Vagina (tissue), 2 donors: ENCODE data around the gene MORN5.

Experiments used
- POLR2A ChIP-seq, 2 donors: fragments of 450-650 bp; IDR thresholded peaks; one replicate each; pipeline ENCODE4 v1.6.1; 2017; ENCODE audit warnings: antibody characterized with exemption in 2 of 2, mild to moderate bottlenecking in 2 of 2, moderate library complexity in 2 of 2
- TF ChIP-seq, protein P1 (sequence below), 3 experiments: fragments of 450-650 bp in 2 of 3; fragments of 200-600 bp in 1 of 3; sonication (generic) in 1 of 3; IDR thresholded peaks; one replicate each; pipeline ENCODE4 v1.5.1; 2017 to 2019; ENCODE audit warnings: antibody characterized with exemption in 3 of 3, mild to moderate bottlenecking in 2 of 3, moderate library complexity in 2 of 3

- TF ChIP-seq, protein P1, sequence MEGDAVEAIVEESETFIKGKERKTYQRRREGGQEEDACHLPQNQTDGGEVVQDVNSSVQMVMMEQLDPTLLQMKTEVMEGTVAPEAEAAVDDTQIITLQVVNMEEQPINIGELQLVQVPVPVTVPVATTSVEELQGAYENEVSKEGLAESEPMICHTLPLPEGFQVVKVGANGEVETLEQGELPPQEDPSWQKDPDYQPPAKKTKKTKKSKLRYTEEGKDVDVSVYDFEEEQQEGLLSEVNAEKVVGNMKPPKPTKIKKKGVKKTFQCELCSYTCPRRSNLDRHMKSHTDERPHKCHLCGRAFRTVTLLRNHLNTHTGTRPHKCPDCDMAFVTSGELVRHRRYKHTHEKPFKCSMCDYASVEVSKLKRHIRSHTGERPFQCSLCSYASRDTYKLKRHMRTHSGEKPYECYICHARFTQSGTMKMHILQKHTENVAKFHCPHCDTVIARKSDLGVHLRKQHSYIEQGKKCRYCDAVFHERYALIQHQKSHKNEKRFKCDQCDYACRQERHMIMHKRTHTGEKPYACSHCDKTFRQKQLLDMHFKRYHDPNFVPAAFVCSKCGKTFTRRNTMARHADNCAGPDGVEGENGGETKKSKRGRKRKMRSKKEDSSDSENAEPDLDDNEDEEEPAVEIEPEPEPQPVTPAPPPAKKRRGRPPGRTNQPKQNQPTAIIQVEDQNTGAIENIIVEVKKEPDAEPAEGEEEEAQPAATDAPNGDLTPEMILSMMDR (IDR thresholded peaks at IDR 0.05), result no peak
- TF ChIP-seq POLR2A (IDR thresholded peaks at IDR 0.05), result no peak
These were observed 52.8 kb downstream of the MORN5 start for GRCh38 chr9:122212473-122213004.
